CD4-positive, alpha-beta T cell treated with Interleukin-21 for 1 hour (primary cell): ENCODE measurements around the gene GPS1.

ENCODE experiments used
- DNase-seq: peaks from one replicate; pipeline ENCODE4 v3.0.0-alpha.2; 2020

GPS1 gene

DNA sequence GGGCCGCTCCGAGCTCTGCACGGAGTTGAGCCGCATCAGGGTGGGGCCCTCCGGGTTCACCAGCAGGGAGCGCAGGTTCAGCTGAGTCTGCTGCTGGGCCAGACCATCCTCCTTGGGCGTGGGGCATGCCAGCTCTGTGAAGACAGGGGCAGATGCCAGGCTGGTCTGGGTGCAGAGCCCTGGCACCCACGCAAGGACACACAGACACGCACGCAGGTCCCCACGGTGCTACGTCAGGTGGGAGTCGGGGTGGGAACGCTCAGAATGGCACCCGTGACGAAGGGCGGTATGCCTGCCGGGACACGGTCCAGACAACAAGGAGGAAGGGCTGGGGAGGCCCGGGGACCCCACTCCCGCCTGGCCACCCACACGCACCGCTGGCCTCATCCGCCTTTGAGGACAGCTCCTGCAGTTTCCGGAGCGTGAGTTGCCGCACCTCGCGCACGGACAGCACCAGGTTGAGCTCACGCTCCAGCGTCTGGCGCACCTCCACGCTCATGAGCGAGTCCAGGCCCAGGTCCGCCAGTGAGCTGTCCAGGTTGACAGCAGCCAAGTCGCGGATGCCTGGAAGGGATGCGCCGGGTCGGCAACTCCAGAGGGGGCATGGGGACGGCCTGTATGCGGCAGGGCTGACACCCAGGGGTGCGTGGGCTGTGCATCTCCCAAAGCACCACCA, 29.2 kb downstream of the GPS1 start:
- no peak for DNase-seq

DNA sequence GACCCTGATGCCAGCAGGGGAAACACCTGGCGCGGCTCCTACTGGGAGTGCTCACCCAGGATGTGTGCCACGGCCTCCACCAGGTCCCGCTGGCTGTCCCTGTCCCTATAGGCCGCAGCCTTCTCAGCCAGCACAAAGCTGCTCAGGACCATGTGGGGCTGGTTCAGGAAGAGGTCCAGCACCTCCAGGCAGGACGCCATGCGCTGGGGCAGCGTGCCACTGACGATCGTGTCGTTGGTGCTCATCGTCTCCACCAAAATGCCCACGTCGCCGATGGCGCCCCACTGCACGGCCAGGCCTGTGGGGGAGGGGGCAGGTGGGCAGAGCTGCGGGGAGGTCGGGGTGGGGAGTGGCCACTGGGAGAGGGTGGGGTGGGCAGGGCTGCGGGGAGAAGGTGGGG, 29.8 kb downstream of the GPS1 start:
- DNase-seq: no peak

DNA sequence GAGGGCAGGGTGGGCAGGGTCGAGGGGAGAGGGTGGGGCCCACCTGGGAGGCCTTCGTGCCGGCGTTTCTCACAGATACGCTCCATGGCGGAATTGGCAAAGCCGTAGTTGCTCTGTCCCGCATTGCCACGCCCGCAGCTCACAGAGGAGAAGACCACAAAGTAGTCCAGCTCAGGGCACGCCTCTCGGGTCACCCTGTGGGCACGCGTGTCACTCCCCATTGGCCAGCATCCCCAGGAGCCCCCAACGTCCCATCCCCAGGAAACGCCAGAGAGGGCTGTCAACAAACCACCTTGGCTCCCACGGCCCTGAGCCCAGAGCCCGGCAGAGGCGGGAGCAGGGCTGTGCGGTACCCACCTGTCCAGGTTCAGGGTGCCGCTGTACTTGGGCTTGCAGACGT, 30.3 kb downstream of the GPS1 start:
- no peak for DNase-seq

DNA sequence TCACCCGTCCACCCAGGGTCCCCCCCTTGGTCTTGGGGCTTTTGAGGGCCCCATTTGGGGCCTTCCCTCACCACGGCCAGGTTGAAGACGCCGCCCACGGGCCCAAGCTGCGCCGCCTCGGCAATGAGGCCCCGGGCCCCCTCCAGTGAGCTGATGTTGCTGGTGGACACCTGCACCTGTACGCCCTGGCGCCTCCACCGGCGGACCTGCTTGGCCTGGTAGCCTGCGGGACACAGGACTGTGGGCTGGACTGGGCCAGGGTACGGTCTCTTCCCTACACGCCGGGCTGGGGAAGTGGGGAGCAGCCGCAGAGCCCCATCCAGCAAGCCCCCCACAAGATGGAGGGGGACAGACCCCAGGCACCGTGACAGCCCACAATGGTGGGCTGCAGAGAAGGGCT, 30.8 kb downstream of the GPS1 start:
- no peak for DNase-seq

DNA sequence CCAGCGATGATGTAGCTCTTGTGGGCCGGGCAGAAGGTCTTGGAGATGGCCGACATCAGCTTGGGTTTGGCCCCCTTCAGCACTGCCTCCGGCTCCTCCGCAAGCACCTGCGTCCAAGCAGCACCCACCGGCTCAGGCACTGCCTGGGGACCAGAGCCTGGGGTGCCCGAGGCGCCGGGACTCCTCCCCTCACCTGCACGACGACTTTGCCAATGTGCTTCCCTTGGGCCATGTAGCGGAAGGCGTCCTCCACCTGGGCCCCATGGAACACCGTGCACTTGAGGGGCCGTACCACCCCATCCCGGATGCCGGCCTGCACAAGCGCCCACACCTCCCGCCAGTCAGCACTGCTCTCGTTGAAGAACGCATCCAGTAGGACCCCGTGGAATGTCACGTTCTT, 31.3 kb downstream of the GPS1 start:
- DNase-seq: no peak

DNA sequence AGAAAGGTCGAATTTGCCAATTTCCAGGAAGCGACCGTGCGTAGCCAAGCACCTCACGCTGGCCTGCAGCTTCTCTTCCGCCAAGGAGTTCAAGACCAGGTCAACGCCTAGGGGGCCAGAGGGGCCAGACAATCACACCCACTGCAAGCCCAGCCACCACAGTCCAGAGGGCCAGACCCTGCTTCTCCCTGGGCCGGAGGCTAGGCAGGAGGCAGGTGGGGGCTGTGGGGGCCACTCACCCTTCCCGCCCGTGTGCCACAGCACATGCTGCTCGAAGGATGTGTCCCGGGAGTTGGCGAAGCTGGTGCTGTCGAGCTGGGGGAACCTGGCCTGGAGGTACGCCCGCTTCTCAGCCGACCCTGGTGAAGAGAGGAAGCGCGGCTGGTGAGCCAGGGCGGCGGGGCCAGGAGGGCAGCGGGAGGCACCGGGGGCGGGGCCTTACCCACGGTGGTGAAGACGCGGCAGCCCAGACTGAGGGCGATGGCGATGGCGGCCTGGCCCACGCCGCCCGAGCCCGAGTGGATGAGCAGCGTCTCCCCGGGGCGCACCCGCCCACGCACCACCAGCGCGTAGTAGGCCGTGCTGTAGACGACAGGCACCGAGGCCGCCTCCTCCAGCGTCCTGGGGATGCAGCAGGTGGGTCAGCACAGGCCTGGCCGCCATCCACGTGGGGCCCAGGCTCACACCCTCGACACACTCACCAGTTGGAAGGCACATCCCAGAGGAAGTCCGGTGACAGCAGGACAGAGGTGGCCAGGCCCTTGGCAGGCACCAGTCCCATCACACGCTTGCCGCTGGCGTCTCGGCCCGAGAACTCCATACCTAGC, 32.0 kb downstream of the GPS1 start:
- no peak for DNase-seq

DNA sequence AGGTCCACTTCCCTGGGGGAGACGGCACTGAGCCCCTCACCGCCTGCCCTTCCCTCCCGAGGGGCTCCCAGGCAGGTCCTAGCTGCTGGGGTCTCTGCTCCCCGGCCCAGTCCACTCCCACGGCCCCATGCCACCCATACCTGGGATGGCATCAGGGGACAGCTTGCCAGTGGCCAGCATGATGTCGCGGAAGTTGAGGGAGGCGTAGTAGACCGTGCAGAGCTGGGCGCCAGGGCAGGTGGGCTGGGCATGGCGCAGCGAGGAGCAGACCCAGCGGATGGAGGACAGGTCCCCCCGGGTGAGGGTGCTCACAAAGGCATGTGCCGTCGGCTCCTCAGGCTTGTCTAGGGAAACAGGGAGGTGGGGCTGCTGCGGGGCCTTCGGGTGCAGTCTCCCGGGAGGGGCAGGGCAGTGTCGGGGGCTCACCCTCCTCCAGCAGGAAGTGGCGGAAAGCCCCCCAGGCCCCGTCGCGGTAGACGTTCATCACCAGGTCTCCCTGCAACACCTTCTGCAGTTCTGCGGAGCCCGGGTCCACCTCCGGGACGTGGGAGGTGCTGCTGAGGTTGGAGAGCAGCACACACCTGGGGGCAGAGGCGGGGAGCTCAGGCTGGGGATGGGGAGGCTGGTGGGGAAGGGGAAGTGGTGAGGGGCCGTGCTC, 32.8 kb downstream of the GPS1 start:
- no peak for DNase-seq

DNA sequence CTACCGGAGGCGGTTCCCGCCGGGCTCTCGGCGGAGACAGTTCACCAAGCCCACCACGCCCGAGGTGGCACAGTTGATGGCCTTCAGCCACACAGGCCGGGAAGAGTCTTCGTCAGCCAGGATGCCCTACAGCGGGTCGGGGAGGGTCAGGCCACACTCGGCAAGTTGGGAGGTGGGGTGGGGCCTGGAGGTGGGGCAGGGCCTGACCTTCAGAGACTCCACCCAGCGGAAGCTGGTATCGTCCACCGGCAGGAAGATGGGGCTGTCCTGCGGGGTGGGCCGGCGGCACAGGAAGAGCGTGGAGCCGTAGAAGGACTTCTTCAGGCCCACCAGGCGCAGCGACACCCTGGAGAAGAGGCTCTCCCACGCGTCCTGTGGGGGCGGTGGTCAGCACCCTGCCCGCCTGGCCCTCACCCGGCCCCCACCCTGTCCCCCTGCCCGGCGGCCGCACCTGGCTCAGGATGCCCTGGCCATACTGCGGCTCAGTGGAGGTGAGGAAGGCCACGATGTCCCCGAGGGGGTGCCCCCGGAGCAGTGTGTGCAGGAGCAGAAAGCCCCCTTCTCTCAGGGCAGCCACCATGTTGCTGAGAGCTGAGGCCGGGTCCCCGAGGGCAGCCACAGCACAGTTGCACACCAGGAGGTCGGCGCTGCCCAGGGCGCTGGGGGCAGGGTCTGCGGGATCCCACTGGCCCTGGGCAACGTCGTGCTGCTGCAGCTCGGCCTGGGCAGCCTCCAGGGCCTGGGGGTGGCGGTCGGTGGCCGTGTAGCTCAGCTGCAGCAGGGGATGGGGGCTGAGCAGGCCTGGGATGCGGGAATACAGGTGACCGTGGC, 33.5 kb downstream of the GPS1 start:
- DNase-seq: no peak

DNA sequence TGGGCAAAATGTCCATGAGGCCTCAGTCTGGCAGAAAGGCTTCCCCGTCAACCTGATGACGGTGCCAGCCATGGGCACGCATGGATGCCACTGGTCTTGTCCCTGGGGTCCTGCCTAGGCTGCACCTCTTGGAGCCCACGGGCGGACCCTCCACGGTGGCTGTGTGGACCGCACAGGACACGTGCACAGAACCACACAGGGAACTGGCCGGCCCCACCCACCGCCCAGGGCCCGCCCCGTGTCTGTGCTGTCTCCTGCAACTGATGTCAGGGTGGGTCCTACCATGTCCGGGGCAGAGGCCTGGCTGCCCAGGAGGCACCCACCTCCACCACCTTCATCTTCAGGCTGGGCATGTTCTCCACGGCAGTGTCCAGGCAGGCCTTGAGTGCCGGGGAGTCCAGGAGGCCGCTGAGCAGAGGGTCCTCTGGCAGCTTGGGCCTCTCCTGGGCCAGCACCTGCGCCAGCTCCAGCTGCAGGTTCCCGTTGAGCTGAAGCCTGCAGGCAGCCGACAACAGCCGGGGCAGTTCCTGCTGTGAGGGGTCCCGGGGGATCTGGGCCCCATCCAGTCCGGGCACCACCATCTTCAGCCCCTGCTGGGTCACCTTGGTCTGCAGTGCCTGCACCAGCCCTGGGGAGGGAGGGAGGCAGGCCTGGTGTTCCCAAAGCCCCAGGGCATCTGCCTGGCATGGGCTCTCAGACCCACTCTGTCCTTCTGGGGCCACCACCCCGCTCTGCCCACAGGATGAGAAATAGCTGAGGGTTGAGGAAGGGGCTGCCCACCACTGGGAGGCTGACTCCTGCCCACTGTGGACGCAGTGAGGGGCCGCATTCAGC, 34.5 kb downstream of the GPS1 start:
- no peak for DNase-seq

DNA sequence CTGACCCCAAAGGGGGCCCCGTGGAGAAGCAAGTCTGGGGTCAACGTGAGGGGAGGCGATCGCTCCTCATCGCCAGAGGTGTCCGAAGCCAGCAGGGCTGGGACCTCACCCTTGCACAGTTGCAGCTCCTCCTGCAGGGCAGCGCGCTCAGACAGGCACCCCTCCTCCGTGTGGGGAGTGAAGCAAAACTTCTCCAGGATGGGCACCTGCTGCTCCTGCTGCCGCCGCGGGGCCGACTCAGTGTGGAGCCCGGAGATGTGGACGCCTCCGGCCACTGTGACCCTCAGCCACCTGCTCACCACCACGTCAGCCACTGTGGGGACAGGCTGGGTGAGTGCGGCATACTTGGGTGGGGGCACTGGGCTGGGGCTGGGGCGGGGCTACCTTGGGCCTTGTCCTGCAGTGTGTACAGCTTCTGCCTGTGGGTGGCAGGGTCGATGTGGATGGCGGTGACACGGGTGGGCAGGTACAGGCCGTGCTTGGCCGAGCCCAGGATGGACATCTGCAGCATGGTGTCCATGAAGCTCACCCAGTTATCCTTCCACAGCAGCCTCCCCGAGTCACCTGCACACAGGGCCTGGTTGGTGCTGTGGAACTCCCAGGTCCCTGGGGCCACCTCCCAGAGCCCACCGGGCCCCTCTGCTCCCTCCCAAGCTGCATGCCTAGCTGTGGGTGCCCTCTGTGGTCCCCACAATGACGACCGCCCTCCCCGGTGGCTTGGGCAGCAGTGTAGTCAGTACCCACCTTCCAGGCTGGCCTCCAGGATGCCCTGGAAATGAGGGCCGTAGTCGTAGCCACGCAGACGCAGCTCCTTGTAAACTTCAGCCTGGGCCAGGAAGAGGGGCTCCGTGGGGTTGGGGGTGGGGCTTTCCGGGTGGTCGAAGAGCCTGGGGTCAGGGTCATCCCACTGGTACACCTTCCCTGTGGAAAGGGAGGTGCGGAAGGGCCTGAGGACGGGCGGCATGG, 35.5 kb downstream of the GPS1 start:
- no peak for DNase-seq

DNA sequence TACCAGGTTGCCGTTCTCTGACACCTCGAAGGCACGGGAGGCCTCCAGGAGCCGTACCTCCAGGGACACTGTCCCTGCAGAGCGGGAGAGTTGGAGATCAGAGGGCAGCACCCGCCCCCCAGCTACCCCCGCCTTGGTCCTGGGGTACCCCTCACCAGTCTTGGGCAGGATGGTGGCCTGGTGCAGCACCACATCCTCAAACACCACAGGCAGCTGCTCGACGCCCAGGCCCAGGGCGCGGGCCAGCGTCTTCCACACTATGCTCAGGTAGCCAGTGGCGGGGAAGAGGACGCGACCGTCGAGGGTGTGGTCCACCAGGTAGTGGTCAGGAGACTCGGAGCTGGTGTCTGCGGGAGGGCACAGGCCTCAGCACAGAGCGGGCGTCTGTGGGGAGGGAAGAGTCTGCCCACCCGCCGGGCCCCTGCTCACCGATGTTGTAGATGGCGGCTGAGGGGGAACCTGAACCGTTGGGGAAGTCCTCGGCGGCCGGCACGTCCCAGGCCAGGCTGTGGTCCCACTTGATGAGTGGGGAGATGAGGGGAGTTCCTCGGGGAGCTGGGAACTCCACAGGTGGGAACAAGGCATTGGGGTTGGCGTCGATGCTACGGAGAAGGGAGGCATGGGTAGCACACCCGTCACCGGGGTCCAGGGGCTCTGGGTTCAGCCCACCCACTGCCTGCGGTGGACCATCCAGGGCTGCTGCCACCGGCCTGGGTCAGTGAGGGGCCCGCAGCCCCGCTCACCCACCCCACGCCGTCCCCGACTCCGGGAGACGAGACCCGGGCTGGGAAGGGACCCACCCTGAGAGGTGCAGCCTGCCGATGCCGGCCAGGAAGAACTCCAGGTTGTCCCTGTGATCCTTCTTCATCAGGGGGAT, 36.5 kb downstream of the GPS1 start:
- DNase-seq: no peak

DNA sequence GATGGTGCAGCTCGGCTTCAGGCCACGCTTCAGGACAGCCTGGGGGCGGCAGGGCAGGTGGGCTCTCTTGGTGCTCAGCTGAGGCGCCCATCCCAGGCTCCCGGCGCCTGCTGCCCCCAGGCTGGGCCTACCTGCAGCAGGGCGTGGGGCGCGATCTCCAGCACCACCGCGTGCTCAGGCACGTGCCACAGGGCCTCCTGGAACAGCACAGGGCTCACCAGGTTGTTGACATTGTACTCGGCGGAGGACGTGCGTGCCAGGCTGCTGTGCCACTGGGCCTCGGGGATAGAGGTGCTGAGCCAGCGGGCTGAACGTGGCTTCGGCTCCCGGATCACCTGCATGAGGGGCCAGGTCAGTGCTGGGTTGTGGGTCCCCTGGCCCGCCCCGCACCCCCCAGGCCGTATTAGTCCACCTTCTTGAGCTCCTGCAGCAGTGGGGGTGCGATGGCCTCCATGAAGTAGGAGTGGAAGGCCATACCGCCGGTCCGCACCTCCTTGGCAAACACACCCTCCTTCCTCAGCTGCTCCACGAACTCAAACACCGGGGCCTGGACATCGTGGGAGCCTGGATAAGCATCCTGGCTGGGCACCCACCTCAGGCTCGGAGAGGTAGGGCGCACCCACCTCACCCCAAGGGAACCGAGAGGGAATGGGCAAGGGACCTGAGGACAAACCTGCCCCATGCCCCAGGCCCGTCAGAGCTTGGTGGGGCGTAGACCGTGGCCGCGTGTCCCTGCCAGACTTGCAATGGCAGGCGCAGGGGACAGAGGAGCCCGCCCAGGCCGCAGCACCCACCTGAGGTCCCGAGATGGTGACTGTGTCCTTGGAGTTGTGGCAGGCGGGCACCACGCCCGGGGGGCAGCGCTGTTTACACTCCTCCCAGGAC, 37.4 kb downstream of the GPS1 start:
- no peak for DNase-seq

DNA sequence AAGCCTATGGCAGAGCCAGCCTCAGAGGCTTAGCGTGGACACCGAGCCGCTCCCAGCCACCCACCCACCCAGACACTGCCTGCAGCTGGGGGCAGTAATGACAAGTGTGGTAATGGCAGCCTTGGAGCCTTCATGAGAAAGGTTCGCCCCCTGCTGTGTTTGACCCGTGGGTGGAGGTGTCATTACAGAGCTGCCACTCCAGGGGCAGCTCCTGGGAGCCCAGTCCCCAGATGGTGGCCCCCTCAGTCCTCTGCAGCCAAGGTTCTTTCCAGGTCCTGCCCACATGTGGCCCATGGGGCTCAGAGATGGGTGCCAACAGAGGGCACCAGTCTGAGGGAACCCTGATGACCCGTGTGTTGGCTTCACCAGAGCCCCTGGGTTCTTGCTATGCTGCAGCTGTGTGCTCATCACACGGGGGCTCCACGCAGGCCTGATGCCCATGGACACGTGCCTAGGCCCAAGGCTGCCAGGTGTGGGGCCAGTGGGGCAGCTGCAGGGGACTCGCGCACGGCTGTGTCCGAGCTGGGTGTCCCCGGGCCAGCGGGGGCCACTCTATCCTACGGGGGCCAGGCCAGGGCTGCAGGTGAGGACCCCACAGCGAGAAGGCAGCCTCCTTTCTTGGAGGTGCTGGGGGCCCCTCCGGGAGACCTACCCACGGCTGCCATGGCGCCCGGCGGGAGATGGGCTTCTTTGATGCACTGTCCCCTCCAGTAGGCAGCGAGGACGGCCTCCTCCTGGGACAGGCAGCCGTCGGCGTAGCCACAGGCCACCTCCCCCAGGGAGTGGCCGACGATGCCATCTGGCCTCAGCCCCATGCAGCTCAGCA, 38.2 kb downstream of the GPS1 start:
- no peak for DNase-seq

DNA sequence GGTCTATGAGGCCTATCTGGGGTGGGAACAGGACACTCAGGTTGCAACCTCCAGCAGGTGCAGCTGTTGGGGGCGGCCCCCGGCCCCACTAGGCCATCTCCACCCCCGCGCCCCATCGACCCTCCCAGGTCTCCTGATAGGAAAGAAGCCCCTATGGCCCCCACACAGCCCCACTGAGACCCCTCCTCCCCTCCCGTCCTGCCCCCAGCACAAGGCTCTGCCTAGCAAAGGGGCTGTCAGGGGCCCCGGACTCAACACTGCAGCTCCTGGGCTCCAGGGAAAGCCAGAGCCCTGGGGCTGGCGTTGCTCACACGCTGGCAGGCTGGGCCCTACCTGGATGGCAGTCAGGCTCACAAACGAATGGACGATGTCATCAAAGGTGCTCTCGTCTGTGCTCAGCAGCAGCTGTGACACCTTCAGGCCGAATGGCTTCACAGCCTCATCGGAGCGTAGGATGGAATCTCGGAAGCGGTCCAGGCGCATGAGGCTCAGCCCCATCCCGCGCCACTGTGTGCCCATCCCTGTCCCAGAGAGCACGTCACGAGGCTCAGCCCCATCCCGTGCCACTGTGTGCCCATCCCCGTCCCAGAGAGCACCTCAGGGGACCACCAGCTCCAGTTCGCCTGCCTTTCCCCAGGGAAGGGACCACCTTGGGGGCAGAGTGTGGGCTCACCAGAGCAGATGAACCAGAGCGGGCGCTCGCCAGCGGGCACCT, 39.0 kb downstream of the GPS1 start:
- no peak for DNase-seq

DNA sequence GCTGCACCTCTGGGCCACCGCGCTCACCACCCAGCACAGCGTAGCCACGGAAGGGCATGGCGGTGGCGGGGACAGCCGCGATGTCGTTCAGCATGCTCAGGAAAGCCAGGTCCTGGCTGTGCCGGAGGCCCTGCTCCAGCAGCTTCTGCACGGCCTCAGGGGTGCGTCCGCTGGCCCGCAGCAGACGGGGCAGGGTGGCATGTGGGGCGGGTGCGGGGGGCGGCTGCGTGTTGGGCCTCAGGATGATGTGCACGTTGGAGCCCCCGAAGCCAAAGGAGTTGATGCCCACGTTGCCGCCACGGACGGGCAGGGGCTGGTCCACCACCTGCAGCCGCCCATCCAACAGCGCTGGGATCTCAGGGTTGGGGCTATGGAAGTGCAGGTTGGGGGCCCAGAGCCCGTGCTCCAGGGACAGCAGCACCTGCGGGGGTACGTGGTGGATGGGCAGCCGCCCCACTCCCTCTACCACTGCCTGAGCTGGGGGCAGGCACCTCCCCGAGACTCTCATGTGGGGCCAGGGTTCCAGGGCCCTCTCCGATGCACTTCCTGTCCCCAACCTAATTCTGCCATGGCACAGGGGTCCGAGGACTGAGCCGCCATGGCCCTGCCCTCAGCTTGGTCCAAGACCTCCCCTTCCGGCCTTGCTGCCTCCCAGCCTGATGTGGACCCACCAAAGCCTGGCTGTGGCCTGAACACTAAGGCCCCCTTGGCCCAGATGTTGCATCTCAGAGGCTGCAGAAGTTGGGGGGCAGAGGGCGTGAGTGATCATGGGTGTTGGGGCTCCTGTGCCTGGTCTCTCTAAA, 39.8 kb downstream of the GPS1 start:
- no peak for DNase-seq

DNA sequence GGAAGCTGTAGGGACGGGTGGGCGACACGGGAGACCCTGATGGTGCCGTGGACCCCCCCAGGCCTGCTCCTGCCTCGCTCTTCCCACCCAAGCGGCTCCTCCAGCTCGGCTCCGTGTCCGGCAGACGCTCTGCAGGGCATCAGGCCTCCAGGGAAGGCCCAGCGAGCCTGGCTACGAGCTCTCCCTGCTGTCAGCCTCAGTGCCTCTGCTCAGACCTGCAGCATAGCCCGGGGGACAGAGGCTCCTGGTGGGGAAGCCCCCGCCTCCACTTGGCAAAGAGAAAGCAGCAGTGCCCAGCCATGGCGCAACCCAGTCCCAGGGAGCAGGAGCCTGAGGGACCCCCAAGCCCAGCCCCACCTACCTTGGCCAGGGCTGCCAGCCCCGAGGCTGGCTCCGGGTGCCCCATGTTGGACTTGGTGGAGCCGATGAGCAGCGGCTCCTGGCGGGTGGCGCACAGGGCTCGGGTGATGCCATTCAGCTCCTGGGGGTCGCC, 40.4 kb downstream of the GPS1 start:
- no peak for DNase-seq
